ENCODE results near the gene IGFLR1. TPM values are rescaled to one million over a fixed set of nuclear protein-coding genes. Genes with fewer than 3 reads are reported as not detected.

The IGFLR1 gene, protein sequence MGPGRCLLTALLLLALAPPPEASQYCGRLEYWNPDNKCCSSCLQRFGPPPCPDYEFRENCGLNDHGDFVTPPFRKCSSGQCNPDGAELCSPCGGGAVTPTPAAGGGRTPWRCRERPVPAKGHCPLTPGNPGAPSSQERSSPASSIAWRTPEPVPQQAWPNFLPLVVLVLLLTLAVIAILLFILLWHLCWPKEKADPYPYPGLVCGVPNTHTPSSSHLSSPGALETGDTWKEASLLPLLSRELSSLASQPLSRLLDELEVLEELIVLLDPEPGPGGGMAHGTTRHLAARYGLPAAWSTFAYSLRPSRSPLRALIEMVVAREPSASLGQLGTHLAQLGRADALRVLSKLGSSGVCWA
- total RNA-seq, result 0.47 TPM

DNA sequence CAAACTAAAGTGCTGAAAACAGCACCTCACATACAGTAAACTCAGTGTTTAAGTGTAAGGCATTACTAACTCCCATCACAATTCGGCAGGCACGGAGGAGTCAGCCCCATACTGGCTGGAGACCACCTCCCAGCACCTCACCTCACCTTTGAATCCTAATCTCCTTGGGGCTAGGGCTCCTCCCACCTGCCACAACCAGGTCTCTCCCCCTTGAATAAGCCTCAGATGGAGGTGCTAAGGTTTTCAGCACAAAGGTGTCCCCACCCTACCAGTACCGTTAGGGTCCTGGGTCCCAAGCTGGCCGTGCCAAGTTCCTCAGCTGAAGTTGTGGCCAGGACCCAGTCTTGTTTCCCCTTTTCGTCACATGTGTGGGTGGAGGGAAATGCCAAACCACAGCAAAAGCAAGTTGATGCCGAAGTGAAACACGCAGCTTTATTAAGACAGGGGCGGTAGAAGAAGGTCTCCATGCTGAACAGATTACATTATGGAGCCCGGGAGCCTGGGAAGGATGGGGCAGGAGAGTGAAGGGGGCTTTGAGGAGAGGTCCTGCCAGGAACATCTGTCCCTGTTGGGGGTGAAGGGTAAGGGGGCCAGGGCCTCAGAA is at the start of gene IGFLR1:
TSS of gene IGFLR1 (minus strand) at position 332 of the 604 bp plus-strand sequence. CDS start 1,272 bp downstream, outside the sequence.
- DNase-seq, result no peak

DNA sequence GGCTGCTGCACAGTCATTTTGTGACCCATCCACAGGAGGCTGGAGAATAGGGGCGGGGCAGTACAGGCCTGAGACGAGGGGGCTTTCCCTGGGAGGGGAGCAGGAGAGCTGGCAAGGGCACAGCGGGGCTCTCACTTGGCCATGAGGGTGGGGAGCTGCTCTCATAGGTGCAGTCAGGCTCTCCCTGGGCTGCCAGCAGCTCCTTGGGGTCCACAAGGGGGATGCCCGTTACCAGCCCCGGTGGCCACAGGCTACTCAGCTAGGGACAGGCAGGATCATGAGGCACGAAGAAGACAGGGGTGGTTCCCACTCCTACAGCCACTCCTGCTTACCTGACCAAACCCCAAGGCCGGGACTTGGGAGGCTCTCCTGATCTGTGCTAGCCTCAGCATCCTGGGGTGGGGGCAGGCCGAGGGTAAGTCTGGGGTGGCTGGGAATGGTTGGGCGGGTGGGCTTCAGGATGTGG is 49.6 kb upstream of the IGFLR1 start:
- no peak for DNase-seq

DNA sequence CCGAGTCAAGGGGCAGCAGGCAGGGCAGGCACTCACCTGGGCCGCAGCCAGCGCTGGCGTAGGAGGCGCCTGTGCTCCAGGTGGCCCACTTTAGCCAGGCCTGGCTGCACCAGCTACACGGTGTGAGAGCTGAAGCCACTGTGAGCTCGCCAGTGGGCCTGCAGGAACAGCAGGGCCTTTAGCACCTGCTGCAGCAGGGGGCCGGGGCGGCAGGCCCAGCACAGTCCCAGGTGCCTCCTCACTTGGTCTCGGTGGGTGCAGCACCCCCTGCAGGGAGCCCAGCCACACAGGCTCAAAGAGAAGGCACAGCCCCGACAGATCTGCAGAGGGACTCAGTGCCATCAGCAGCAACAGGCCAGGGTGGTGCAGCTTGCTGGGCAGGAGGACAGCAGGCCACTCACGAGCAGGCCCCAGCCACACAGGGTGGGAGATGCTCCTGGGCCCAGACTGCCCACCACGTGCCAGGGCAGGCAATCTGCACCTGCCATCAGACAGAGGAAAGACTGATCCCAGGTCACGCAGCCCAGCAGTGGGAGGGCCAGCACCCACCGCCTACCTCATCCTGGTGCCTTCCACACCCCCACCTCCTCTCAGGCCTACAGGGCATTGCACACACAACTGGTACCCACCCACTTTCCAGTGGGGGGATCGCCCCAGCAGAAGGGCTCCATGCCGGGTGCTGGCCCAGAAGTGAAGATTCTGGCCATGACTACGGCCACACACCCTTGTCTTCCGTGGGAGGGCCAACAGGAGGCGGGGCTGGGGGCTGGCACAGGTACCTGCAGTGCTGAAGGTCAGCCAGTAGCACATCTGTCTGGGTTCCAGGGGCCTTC is 48.9 kb upstream of the IGFLR1 start:
- DNase-seq, result no peak

DNA sequence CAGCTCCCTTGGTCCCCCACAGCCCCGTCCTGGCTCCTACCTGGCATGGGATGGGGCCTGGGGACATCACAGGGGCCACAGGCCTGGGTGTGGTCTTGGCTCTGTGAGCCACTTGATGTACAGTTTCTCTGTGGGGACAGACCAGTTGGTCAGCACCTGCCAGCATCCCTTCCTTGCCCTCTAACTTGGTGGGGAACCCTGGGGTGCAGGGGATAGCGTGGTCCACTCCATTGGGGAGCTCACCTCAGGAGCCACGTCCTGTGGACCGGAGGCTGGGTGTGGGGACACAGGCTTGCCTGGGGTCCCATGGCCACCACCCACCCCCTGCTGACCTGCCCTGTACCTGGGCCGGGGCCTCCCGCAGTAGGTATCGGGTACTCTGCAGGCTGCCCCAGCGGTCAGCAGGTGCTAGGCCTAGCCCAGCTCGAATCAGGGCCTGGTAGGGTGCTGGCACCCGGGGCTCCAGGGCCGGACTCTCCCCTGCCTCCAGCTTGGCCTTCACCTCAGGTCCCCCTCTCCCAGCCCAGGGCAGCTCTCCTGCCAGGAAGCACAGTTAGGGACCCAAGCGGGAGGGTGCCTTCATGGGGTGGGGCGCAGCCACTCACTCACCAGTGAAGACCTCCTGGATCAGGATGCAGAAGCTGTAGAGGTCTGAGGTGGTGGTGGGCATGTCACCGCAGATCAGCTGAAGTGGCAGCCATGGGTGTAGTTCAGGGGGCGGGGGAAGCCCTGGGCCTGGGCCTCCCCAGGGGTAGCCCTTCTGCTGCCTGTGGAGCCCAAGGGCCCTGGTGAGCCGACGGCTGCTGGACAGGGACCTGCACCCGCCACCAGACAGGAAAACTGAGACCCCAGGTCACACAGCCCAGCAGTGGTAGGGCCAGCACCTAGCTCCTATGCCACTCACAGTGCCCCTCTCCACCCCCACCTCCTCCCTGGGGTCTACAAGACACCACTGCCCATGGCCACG is 48.0 kb upstream of the IGFLR1 start:
- DNase-seq, result no peak

DNA sequence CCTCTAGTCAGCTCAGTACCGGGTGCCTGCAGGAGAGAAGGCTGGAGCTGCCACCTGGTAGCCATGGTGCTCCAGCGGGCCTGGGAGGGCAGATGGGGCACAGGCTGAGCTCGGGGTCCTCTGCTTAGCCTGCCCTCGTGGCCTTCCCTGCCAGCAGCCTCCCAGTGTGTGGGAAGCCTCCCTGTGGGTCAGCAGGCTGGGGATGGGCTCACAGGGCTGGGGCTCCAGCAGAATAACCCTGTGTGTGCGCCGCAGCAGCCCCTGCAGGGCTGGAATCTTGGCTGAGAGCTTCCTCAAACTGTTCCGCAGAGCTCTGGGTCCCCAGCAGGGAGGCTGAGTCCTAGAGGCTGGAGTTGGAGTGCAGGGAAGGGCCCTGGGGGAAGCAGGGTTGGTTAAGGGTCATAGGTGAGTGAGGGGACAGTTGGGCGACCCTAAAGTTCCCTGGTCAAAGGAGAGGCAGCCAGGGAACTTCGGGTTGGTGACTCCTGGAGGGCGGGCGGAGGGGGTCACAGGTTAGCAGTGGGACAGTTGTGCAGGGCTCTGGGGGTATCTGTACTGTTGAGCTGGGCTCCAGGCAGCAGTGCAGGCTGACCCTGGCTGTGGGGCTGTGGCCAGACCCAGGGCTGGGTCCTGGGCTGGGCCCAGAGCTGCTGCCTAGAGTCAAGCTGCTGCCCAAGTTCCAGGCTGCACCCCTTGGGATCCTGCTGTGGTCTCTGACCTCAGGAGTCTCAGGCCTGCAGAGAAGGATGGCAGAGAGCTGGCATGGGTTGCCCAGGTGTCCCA is 47.1 kb upstream of the IGFLR1 start:
- no peak for DNase-seq

DNA sequence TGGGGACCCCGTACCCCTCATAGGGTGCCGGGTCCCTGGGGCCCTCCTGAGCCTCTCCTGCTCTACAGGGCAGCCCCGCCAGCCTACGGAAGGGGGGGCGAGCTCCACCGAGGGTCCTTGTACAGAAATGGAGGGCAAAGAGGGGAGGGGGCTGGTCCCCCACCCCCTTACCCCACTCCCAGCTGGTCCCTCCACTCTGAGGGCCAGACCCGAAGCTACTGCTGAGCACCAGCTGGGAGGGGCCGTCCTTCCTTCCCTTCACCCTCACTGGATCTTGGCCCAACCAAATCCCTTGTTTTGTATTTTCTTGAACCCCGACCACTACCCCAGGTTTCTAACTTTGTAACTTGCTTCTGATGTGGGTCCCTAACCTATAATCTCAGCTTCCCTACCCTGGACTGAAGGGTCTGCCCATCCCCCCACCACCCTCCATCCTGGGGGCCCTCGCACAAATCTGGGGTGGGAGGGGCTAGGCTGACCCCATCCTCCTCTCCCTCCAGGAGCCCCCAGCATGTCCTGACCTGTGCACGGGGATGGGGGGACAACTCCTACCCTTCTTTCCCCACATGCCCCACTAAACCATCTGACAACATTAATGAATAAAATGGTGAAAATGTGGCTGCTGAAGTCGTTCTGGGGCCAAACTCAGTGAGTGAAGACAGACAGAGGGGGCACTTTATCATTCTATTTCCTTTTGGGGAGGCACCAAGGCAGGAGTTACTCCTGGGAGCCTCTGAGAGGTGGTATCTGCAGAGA is 46.1 kb upstream of the IGFLR1 start:
- no peak for DNase-seq

DNA sequence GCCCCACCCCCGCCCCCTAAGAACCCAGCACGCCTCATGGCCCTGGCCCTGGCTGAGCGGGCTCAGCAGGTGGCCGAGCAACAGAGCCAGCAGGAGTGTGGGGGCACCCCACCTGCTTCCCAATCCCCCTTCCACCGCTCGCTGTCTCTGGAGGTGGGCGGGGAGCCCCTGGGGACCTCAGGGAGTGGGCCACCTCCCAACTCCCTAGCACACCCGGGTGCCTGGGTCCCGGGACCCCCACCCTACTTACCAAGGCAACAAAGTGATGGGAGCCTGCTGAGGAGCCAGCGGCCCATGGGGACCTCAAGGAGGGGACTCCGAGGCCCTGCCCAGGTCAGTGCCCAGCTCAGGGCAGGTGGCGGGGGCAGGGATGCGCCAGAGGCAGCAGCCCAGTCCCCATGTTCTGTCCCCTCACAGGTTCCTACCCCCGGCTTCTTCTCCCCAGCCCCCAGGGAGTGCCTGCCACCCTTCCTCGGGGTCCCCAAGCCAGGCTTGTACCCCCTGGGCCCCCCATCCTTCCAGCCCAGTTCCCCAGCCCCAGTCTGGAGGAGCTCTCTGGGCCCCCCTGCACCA is 45.1 kb upstream of the IGFLR1 start:
- DNase-seq, result no peak

DNA sequence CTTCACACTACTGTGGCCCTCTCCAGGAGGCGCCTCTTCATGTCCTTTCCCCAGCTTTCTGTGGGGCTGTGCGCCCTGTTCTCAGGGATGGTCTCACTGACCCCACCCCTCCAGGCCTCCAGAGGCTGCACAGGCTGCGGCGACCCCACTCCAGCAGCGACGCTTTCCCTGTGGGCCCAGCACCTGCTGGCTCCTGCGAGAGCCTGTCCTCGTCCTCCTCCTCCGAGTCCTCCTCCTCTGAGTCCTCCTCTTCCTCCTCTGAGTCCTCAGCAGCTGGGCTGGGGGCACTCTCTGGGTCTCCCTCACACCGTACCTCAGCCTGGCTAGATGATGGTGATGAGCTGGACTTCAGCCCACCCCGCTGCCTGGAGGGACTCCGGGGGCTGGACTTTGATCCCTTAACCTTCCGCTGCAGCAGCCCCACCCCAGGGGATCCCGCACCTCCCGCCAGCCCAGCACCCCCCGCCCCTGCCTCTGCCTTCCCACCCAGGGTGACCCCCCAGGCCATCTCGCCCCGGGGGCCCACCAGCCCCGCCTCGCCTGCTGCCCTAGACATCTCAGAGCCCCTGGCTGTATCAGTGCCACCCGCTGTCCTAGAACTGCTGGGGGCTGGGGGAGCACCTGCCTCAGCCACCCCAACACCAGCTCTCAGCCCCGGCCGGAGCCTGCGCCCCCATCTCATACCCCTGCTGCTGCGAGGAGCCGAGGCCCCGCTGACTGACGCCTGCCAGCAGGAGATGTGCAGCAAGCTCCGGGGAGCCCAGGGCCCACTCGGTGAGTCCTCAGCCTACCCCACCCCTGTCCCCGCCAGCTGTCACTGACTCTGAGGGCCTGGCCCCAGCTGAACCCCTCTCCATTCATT is 44.3 kb upstream of the IGFLR1 start:
- no peak for DNase-seq

DNA sequence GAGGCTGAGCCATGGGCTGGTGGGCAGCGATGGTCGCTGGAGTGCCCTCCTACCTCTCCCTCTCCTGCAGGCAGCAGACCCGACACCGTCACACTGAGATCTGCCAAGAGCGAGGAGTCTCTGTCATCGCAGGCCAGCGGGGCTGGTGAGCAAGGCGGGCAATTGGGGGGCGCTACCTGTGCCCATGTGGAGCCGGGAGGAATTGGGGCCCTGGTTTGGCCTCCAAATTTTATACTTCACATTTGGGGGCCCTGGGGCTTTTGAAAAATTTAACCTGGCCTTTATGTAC is 43.0 kb upstream of the IGFLR1 start:
- no peak for DNase-seq

DNA sequence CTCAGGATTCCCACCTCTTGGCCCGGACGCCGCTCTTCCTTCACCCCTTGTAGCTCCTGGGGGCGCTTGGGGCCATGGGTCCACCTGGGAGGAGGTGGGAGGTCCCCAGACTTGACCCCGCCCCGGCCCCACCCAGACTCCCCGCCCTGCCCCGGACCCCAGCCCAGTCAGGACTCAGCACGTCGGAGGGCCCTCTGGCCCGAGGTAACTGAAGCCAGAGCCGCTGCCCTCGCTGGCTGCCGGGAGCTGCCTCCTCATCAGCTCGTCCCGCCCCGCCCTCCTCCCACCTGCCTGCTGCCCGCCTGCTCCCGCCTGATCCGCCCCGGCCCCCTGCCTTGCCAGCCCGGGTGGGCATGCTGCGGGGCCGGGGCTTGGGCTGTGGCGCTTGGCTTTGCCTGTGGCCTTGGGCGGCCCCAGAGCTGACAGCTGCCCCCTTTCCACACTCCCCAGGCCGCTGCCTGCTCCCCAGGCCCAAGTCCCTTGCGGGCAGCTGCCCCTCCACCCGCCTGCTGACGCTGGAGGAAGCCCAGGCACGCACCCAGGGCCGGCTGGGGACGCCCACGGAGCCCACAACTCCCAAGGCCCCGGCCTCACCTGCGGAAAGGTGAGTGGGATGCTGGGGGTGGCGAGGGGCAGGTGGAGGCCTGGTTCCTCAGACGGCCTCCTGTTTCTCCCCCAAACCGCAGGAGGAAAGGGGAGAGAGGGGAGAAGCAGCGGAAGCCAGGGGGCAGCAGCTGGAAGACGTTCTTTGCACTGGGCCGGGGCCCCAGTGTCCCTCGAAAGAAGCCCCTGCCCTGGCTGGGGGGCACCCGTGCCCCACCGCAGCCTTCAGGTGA is 42.5 kb upstream of the IGFLR1 start:
- DNase-seq, result no peak

DNA sequence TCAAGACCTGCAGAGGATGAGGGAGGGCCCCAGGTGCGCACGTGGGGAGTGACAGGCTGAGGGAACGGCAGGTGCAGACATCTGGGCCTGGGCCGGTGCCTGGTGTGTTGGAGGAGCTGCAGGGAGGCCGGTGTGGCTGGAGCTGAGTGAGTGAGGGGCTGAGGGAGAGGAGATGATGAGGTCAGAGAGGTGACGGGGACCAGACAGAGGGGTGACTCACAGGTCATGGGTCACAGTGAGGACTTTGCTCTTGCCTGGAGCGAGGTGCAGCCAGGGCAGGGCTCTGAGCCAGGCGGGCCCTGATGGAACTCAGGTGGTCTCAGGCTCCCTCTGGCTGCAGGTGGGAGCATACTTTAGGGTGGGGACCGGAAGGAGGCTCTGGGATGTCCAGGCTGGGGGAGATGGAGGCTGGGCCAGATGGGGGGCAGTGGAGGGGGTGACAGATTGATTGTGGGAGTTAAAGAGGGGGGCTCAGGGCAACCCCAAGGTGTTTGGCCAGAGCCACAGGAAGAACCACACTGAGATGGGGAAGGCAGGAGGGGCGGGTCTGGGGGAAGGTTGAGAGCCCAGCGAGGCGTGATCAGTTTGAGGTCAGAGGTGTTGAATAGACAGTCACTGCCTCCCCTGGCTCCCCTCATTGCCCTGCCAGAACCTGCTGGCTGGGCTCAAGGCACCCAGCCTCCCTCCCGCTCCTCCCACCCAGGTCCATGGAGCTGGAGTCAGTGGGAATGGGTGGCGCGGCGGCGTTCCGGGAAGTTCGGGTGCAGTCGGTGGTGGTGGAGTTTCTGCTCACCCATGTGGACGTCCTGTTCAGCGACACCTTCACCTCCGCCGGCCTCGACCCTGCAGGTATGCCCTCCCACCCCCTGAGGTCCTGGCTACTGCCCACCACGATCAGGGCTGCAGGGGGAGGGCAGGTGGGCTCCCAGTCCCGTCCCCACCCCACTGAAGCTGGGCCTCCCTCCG is 41.5 kb upstream of the IGFLR1 start:
- DNase-seq, result no peak

DNA sequence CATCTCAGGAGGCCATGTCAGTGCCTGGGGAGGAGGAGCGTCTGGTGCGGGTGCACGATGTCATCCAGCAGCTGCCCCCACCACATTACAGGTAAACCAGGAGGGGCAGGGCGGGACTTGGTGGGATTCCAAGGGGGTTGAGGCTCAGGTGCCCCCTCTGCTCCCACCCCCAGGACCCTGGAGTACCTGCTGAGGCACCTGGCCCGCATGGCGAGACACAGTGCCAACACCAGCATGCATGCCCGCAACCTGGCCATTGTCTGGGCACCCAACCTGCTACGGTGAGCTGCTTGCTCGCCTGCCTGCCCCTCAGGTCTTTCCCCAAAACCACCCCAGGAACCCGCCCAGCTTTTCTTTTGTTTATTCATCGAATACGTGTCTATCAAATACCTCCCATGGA is 40.3 kb upstream of the IGFLR1 start:
- no peak for DNase-seq

DNA sequence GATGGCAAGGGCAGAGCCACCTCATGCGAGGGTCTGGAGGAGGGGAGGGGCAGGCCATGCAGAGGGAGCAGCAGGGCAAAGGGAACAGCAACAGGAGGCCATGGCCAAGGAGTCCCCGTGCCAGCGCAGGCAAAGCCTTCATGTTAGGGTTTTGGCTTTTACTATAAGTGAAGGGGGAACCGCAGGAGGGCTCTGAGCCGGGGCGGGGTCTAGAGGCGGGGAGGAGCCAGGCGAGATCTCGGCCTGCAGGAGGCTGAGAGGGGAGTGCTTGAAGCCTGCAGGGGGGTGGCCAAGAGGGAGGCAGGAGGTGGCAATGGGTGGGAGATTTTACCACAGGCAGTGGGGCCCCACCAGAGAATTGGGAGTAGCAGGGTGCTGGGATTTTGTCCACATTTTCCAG is 39.4 kb upstream of the IGFLR1 start:
- no peak for DNase-seq

DNA sequence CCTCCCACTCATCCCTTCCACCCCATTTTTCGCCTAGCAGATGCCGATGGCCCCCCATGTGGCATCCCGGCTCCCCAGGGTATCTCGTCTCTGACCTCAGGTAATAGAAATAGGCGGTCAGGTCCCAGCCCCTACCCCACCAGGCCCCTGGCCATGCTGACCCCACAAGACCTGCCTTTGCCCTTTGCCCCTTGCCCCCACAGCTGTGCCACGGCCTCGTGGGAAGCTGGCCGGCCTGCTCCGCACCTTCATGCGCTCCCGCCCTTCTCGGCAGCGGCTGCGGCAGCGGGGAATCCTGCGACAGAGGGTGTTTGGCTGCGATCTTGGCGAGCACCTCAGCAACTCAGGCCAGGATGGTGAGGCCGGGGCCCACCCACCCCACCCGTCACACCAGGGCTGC is 38.5 kb upstream of the IGFLR1 start:
- DNase-seq, result no peak

DNA sequence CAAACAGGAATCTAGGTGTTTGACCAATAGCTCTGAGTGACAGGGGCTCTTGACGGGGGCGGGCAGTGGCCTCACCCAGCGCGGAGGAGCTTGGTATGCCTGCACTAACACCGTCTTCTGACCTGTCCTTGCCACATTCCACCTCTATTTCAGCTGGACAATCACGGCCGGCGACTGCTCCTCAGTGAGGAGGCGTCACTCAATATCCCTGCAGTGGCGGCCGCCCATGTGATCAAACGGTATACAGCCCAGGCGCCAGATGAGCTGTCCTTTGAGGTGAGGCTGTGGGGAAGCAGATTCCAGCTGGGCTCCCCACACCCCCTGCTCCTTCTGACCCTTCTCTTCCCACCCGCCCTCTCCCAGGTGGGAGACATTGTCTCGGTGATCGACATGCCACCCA is 37.8 kb upstream of the IGFLR1 start:
- no peak for DNase-seq

DNA sequence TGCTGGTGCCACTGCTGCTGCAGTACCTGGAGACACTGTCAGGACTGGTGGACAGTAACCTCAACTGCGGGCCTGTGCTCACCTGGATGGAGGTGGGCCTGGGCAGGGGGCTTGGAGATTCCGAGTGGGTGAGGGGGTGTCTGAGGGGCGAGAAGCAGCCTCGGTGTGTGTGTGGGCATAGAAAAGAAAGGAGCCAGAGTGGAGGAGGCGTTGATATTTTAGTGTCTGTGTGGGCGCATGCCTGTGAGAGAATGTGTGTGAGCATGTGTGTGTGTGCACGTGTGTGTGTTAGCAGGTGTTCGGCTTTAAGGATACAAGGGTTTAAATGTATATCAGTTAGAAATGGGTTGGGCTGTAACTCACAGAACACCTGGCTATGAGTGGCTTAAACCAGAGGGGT is 36.8 kb upstream of the IGFLR1 start:
- DNase-seq, result no peak

DNA sequence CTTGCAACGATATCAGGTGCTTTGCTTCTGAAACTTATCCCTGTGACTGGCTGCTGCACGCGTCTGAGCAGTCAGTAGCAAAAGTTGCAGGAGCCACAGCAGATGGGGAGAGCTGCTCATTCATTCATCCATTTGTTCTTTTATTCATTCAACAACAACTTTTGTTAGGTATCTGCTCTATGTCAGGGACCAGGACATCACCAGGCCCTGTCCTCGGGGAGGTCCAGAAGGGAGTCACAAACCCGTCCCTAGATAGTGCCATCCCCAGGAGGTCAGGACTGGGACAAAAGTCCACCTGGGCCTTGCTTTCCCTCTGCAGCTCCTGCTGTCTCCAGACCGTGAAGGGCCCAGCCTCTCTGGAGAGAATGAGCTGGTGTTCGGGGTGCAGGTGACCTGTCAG is 35.7 kb upstream of the IGFLR1 start:
- DNase-seq, result no peak
